Cortex of kidney (tissue), 1 donor: Measurements from ENCODE around the gene PPIP5K2.
"Not testable (repeated sequence)": the region's sequence is repeated elsewhere in the genome, so short reads cannot be mapped to it uniquely, and the experiment has no call there.

Source experiments
- DNase-seq: peaks from one replicate; lab custom pipeline; 2025; lab: John Stamatoyannopoulos, UW

PPIP5K2 gene

DNA sequence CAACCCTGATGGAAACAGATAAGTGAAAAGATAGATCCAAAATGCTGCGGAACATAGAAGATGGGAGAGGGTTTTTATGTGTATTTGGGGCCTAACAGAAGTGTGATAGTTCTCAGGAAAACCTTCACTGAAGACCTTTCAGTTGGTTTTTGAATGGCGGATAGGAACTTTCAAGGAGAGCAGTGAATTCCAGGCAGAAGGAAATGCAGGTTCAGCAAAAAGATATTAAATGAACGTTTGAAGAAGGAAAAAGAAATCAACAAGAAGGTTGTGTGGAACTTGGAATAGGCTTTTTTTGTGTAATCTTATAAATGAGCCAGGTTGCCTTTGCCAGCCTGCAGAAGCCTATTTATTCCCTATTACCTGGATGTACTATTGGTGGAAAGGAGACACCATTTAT, 2.1 kb downstream of the PPIP5K2 start:
- DNase-seq = no peak

DNA sequence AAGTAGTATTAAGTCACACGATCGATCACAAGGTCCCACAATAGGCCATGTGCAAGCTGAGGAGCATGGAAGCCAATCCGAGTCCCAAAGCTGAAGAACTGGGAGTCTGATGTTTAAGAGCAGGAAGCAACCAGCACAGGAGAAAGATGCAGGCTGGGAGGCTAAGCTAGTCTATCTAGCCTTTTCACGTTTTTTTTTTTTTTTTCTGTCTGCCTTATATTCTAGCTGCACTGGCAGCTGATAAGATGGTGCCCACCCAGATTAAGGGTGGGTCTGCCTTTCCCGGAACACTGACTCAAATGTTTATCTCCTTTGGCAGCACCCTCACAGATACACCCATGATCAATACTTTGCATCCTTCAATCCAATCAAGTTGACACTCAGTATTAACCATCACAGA, 6.5 kb downstream of the PPIP5K2 start:
- no peak for DNase-seq

DNA sequence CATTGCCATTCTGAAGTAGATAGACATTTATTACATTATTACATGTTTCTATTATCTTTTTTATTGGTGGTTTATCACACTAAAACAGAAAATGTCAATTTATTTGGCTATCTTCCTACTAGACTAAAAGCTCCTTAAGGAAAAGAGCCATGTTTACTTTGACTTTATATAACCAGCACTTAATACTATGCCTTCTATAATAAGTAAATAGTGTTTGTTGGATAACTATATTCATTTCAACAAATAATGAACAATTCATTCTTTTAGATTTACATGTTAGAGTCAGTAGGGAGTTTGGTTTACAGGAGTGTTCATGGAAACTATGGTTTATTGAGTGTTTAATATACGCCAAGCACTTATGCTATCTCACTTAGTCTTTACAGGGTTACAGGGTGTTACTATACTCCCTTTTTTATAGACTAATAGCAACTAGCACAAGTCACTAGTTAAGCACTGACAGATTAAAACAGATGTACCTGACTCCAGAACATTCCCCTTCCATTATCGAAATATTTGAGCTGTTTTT, 7.3 kb downstream of the PPIP5K2 start:
- no peak for DNase-seq

GRCh38 chr5:103128202-103128601, 8.1 kb downstream of the PPIP5K2 start:
- DNase-seq = no peak

- DNase-seq = no peak
Measured at GRCh38 chr5:103132684-103133083, 12.6 kb downstream of the PPIP5K2 start.

DNA sequence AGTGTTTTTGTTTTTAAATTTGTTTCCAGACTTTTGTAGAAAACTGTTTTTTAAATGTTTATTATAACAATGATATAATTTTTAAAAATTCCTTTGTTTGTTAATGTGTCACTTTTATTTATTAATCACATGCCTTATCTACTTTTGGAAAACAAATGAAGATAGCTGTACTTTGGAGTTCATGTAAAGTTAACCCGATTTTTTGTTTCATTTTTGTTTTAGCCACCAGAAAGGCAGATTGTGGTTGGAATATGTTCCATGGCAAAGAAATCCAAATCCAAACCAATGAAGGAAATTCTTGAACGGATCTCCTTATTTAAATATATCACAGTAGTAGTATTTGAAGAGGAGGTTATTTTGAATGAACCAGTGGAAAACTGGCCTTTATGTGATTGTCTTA, 13.1 kb downstream of the PPIP5K2 start:
- no peak for DNase-seq

- no peak for DNase-seq
Measured at GRCh38 chr5:103135461-103135860, 15.4 kb downstream of the PPIP5K2 start.

GRCh38 chr5:103138202-103138690, 18.1 kb downstream of the PPIP5K2 start:
- no peak for DNase-seq

DNA sequence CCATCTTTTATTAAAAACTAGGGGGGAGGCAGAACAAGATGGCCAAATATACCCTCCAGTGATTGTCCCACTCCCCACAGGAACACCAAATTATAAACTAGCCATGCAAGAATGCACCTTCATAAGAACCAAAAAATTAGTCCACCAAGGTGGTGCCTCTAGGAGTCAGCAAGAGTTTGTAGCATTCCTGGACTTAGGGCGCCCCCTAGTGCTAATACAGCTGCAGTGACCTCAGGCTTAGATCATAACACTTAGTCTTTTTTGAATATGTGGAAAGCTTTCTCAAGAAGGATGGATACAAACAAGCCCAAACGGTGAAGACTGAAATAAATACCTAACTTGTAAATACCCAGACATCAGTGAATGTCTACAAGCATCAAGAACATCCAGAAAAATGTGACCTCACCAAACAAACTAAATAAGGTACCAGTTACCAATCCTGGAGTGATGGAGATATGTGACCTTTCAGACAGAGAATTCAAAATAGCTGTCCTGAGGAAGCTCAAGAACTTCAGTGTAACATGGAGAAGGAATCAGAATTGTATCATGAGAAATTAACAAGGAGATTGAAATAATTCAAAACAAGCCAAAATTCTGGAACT, 19.3 kb downstream of the PPIP5K2 start:
- no peak for DNase-seq

DNA sequence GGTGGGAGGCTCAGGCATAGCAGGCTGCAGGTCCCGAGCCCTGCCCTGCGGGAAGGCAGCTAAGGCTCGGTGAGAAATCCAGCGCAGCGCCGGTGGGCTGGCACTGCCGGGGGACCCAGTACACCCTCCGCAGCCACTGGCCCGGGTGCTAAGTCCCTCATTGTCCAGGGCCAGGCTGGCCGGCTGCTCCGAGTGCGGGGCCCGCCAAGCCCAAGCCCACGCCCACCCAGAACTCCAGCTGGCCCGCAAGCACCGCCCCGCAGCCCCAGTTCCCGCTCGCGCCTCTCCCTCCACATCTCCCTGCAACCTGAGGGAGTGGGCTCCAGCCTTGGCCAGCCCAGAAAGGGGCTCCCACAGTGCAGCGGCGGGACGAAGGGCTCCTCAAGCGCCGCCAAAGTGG, 22.0 kb downstream of the PPIP5K2 start:
- not testable (repeated sequence) for DNase-seq

- no peak for DNase-seq
Measured at GRCh38 chr5:103145196-103145595, 25.1 kb downstream of the PPIP5K2 start.

DNA sequence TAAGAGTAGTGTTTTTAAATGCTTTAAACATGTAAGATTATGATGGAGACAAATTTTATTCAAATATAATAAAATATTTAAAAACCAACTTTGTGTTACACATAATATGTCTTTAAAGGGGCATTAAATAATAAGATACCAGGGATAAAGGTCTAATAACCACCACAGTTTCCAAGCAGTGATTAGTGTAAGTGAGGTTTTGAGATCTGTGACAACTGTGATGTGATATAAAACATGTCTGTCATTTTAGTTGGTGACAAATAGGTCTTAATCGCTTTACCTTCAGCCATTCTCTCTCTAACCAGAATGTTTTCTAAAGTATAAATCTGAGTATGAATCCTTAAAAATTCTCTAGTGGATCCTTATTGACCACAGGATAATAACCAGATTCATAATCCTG, 28.1 kb downstream of the PPIP5K2 start:
- no peak for DNase-seq

- no peak for DNase-seq
Measured at GRCh38 chr5:103151156-103151555, 31.1 kb downstream of the PPIP5K2 start.

DNA sequence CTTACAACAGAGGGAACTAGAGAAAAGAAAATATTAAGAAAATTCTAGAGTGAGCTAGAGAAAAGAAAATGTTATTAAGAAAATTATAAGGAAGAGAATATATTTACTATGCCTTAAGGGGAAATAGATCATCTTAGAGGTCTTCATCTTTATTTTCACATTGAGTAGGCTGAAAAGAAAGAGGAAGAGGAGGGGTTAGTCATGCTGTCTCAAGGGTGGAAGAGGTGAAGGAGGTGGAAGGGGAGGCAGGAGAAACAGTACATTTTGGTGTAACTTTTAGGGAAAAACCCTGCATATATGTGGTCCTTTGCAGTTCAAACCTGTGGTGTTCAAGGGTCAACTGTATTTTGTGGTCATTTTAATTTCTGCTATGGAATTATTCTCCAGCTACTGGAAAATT, 46.6 kb downstream of the PPIP5K2 start:
- DNase-seq = no peak

DNA sequence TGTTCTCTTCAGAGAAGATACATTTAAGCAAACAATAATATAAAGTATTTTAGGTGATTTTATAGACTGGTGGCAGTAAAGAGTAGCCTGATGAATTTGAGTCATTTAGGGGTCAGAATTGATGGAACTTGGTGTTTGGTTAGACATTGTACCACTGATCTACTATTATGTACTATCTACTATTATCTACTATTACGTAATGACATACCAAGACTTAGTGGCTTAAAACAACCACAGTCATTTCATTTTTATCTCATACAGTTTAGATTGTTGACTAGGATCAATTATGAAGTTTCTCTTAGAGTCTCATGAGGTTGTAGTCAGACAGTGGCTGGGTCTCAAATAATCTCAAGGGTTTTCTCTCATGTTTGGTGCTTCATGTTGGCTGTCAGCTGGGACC, 54.0 kb downstream of the PPIP5K2 start:
- no peak for DNase-seq

DNA sequence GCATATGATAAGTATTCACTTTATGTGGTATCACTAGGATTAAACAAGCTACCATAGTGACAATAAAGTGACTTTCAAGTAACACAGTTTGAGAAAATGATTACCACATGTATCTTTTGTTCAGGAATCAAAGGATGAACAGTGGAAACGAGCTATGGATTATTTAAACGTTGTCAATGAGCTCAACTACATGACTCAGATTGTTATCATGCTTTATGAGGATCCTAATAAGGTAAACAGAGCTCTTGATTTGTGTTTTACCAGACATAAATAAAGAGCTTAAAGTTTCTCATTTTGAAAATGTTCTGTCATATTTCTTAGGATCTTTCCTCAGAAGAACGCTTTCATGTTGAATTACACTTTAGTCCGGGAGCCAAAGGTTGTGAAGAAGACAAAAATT, 57.4 kb downstream of the PPIP5K2 start:
- no peak for DNase-seq

DNA sequence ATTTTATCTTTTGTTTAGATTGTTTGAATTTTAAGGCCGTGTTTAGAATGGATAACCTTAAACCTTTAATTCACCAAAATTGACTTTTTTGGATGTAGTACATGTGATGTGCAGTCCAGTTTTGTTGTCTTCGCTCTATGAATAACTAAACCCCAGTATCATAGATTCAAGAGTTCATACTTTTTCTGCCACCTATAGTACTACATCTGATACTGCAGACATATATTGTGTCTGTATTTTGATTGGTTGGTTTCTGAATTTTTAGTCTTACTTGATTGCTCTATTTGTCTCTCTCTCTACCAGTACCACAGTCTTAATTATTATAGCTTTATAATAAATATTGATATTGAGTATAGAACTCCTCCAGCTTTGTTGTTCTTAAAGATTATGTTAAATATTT, 58.1 kb downstream of the PPIP5K2 start:
- no peak for DNase-seq

DNA sequence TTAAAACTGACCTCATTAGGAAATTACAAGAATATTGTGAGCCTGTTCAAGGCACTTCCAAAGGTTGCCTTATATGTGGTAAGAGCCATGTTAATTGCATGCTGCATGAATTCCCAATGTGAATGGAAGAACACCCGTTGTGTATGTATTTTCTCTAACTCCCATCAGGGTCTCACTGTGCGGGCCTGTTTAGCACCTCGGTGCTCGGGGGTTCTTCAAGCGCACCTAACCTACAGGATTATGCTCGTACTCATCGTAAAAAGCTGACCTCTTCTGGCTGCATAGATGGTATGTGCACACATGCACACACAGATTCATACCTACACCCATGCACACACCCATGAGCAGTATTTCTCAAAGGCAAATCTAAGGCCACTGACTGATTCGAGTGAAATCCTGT, 66.1 kb downstream of the PPIP5K2 start:
- DNase-seq = no peak

GRCh38 chr5:103188436-103188835, 68.3 kb downstream of the PPIP5K2 start:
- no peak for DNase-seq

DNA sequence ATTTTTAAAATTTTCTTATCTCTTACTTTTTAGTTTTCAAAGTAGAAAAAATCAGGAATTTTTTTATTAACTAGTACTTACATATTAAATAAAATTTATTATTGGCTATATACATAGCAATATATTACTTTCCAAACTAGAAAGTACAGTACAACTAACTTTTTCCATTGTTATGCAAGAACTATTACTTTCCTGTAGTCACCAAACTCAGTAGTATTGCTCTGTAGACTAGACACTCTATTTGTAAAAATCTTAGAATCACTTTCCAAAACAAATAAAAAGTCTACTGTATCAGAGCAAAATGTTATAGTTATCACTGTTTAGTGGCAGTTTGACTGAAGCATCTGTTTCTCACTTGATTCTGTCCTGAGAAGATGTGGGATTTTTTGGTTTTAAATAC, 83.1 kb downstream of the PPIP5K2 start:
- no peak for DNase-seq

DNA sequence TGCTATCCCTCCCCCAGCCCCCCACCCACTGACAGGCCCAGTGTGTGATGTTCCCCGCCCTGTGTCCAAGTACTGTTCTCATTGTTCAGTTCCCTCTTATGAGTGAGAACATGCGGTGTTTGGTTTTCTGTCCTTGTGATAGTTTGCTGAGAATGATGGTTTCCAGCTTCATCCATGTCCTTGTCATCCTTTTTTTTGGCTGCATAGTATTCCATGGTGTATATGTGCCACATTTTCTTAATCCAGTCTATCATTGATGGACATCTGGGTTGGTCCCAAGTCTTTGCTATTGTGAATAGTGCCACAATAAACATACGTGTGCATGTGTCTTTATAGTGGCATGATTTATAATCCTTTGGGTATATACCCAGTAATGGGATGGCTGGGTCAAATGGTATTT, 84.9 kb downstream of the PPIP5K2 start:
- not testable (repeated sequence) for DNase-seq

DNA sequence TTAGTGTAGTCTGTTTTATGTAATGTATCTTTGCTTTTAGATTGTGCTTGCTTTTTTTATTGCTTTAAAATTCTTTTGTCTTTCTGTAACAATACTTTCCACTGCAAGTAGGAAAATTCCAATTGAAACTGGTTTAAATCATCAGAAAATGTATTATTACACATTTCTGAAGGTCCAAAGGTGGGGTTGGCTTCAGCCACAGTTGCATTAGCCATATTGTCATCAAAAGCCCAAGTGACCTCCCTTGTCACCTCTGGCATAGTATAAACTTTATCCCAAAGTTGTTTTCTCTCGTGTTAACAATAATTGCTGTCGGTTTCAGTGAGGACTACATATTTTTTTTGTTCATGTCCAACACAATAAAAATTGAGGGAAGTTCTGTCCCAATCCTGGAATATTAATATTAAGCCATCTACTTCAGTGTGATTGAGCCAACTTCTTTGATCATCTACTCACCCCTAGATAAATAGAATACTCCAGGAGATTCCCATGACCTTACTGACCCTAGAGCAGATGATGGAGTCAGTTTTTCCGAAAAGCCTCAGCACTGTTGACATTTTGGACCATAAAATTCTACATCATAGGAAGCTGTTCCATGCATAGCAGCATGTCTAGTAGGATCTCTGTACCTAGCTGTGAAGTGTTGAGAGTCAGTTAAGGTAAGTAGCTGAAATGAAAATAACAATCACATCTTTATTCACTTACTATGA, 86.0 kb downstream of the PPIP5K2 start:
- DNase-seq = no peak

GRCh38 chr5:103207011-103207410, 86.9 kb downstream of the PPIP5K2 start:
- no peak for DNase-seq

- no peak for DNase-seq
Measured at GRCh38 chr5:103207653-103208052, 87.6 kb downstream of the PPIP5K2 start.
